ENCODE measurements around the gene TTC9B. TPM values are rescaled to one million over a fixed set of nuclear protein-coding genes. Genes with fewer than 3 reads are reported as not detected.

TTC9B gene
- total and polyA plus RNA-seq, 2 donors (not counting 1 experiment from before 2014, with no cell fraction given) = not detected

GRCh38 chr19:40225440-40226305, 7.5 kb upstream of the TTC9B start:
- Histone ChIP-seq H3K27ac (ENCODE audit: low read length in 2 of 2) (no peak overlapping the region), H2AFZ (ENCODE audit: insufficient read depth, low read depth, low read length, poor library complexity, severe bottlenecking) (no peak overlapping the region), H3K4me3 (ENCODE audit: control extremely low read depth in 1 of 5, extremely low read depth in 1 of 5, insufficient read depth in 1 of 5, low read depth in 2 of 5, low read length in 4 of 5) (no peak overlapping the region), H3K9me3 (ENCODE audit: control extremely low read depth in 1 of 3, control insufficient read depth in 2 of 3, insufficient read depth in 1 of 3, low read length in 2 of 3) (peaks cover 0 to 35% (median 0%) of the 10 kb centered on the region in 3 donors), H3K4me2 (replicated peaks; ENCODE audit: low read depth, low read length, poor library complexity, severe bottlenecking) (peak overlapping the region; percentile 47), H3K27me3 (replicated peaks in 1 of 4; ENCODE audit: control extremely low read depth in 1 of 4, control insufficient read depth in 3 of 4, insufficient read depth in 4 of 4, low read length in 3 of 4) (peaks cover 0 to 49% (median 30%) of the 10 kb centered on the region in 4 experiments), H3K79me2 (ENCODE audit: control insufficient read depth, insufficient read depth, low read length) (no peaks in the 10 kb centered on the region), H3K4me1 (ENCODE audit: control insufficient read depth in 2 of 2, insufficient read depth in 2 of 2, low read length in 2 of 2) (peaks cover 25 to 28% of the 10 kb centered on the region in 2 donors), H3K9ac (ENCODE audit: low read length) (no peak overlapping the region), H3K36me3 (replicated peaks in 1 of 2; ENCODE audit: control extremely low read depth in 1 of 2, control insufficient read depth in 1 of 2, extremely low read depth in 1 of 2, insufficient read depth in 2 of 2, low read length in 1 of 2) (no peaks in the 10 kb centered on the region), H4K20me1 (ENCODE audit: control insufficient read depth, insufficient read depth, low read length, poor library complexity, severe bottlenecking) (no peaks in the 10 kb centered on the region)
- DNase-seq (no peak), ATAC-seq (ENCODE audit: low read depth) (no peak)
- peaks cover 18% of the 10 kb centered on the region for H3K4me1 Mint-ChIP-seq
- H3K4me3 Mint-ChIP-seq = no peak overlapping the region
- H3K27ac Mint-ChIP-seq = no peak overlapping the region
- H3K9me3 Mint-ChIP-seq (ENCODE audit: insufficient read depth) = no peaks in the 10 kb centered on the region
- peaks cover 23% of the 10 kb centered on the region for H3K27me3 Mint-ChIP-seq
- intact Hi-C loops (cut with micrococcal nuclease) = no loop called here
- CTCF ChIA-PET = no interaction called here
- TF ChIP-seq CTCF (IDR thresholded peaks at IDR 0.05) (no peak), EZH2 (IDR thresholded peaks at IDR 0.05; ENCODE audit: borderline replicate concordance, insufficient read depth, low read depth, low read length, poor library complexity, severe bottlenecking) (no peak)
- WGBS (ENCODE audit: insufficient coverage) = 31% methylated on average over 17 of the region's 21 CpGs
- POLR2A ChIA-PET = interaction anchor here (0.7 kb wide), 1 partner anchor 1105 kb away, joined by 5 read pairs; no protein-coding TSS in a partner anchor
